HG03521 (cell line): ENCODE data around the gene TUBA1B.
A peak's percentile ranks its signal among the peaks of the same experiment; 100 is the strongest.

Source experiments
- ATAC-seq: cut with Tn5 transposase; IDR thresholded peaks from one replicate; pipeline ENCODE4 v1.9.1; 2021; ENCODE audit warnings: mild to moderate bottlenecking, moderate library complexity; ENCODE audit not compliant: unreplicated experiment

The TUBA1B gene

DNA sequence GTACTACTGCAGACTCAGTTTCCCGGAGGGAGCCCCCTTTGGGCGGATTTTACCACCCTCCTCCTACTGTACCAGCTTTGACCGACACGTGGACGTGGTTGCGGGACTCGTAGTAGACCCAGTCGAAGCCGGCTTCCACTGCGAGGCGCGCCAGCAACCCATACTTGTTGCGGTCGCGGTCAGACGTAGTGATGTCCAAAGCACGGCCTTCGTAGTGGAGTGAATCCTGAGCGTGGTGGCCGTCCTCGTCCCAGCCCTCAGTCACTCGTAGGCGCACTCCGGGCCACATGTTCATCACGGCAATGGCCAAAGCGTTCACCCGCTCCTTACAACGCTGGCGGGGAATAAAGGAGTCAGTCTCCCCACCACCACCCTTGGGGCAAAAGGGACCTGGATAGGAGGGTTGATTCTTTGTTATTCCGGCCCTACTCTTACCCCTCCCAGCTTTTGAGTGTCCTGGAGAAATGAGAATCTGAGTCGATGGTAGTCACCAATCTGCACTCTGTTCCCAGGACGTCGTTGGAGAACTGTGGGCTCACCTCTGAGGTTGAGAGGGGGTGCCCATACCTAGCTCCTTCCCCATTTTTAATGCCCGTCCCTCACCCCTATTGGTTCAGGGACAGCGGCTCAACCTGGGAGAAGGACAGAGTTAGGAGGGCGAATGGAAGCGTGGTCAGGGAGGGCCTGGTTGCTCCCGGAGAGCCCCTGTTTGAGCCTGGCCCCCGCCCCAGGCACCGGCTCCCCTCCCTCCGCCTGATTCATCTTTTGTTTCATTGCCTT, 39.9 kb downstream of the TUBA1B start:
- no peak for ATAC-seq

DNA sequence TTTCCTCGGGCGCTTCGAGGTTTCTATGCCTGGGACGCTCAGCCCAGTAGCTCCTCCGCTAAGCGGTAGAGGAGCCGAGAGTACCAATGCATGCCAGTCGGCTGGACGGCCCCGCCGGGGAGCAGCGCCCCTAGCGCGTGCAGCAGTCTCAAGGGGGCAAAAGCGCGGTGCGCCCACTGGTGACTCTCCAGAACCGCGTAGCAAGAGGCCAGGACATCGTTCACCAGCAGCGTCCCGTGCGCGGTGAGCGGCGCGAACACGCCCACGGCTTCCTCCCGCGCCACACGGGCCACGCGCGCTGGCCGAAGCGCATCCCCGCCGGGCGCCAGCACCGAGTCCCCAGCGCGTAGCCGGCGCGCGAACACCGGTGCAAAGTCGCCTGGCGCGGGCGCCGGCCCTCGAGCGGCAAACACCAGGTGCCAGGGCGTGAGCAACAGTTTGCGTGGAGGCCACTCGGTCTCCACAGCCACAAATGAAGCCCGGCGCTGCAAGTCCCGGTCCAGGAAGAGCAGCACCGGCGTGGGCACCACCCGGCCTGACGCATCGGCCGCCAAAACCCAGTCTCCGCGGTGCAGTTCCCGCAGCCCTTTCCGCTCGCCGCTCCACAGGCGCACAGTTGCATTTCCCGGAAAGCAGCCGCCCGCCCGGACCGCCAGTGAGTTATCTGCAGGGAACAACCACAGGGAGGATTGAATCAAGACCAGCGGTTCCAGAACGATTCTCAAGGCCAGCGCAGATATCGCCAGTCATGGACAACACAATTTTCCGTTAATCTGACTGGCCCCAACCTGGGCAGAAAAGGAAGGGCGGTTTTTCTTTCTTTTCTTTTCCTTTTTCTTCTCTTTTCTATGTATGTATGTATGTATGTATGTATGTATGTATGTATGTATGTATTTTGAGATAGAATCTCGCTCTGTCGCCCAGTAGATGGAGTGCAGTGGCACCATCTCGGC, 41.1 kb downstream of the TUBA1B start:
- no peak for ATAC-seq

DNA sequence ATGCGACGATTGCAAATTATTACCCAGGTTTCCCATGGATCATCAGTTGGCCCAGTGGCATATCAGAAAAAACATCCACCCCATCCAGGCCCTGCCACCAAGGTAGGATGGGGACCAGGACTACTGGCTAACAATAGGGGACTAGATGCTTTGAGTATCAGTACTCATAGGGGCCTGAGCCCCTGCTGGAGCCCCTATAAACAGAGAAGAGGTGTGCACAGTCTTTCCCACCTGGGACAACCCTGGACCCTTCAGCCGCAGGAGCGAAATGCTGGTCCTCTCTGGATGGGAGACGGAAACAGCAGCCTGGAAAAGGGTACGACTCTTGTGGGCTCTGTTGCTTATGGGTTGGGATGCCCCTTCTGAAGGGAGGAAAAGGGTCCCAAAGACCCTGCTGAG, 42.3 kb downstream of the TUBA1B start:
- no peak for ATAC-seq

DNA sequence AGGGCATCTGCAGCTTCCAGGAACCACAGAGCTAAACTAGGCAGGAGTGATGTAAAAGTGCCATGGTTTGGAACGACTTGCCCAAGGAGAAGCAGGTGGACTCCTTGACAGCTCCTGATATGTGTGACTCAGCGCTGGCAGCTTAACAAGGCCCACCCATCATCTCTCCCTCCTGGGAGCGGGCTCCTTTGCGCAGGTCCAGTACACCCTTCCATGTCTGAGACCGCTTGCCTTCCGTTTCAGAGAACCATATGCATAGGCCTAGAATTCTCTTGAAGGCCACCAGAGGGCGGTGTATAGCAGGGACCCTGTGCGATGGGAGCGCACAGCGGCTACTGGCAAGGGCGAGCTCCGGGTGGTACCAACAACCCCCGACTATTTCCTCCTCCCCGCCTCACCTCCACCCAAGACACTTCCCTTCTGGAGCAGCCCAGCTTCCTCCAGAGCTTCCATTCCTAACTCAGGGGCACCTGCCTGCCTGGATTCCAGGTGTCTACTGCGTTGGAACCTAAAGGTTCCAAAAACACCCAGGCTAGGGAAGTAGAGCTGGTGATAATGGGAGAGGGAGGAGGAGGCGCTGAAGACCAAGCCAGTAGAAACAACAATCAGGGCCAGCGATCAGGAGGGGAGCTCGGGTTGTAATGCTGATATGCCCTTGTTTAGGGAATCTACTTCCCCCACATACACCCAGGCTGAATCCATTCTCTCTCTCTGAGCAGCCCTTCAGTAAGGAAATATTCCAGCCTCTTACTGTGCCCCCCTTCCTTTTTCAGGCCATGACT, 42.9 kb downstream of the TUBA1B start:
- peak; percentile 80 for ATAC-seq

DNA sequence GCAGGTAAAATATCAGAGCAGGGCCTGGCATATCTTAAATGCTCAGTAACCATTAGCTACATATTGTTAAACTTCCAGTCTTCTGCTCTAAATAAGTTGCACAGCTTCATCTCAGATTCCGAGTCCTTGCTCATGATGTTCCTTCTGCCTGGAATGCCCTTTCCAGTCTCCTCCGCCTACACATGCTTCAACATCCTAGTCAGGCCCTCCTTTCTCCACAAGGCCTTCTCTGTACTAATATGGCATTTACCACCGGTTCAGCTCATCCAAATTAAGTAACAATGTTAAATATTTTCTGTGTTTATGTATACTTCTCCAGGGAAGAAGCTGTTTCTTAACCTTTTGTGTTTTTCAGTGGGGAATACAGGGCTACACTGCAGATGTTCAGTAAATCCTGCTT, 45.1 kb downstream of the TUBA1B start:
- ATAC-seq = no peak

DNA sequence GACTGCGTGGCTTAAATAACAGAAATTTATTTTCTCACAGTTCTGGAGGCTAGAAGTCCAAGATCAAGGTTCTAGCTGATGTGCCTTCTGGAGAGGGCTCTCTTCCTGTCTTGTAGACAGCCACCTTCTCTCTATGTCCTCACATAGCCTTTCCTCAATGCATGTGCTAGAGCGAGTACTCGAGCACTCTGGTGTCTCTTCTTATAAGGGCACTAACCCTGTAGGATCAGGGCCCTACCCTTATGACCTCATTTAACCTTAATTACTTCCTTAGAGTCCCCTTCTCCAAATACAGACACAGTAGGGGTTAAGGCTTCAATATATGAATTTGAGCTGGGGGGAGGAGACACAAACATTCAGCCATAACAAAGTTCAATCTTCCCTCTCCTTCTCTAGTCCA, 46.8 kb downstream of the TUBA1B start:
- ATAC-seq = no peak

DNA sequence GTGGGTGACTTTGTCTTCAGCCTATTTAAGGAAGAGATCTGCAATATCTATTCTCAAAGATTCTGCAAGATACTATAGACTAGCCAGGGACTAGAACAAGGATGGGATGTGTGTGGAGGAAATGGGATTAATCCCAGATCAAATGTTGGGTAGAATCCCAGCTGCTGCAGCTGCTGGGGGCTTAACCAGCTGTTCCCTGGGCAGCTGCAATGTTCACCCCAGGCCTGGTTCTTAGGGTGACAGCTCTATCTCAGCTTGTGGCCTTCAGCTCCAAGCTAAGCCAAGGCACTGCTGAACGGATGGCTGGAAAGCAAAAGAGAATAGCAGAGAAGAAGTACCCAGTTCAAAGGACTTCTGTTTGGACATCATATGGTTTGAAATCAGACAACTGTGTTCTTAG, 51.4 kb downstream of the TUBA1B start:
- ATAC-seq = no peak
